Astrocyte (in vitro differentiated cells and primary cell): Measurements from ENCODE around the gene ANKRD29. TPM values are rescaled to one million over a fixed set of nuclear protein-coding genes. Genes with fewer than 3 reads are reported as not detected.

Experiments used
- DNase-seq: peaks from one replicate; pipeline ENCODE4 v3.0.0-alpha.2; 2010; ENCODE audit warnings: low read depth
- FAIRE-seq: peaks from 2 replicates; lab custom pipeline; 2011; peaks lifted over from hg19 to GRCh38; lab: Jason Lieb, UNC
- H2AFZ ChIP-seq: 2 replicates; pipeline ENCODE4 v1.6.0; 2012; ENCODE audit warnings: low read depth, low read length, inconsistent platforms
- H3K27ac ChIP-seq: 2 replicates; pipeline ENCODE4 v1.5.1; 2011; ENCODE audit warnings: low read depth, low read length, inconsistent platforms
- H3K27me3 ChIP-seq: 2 replicates; pipeline ENCODE4 v1.6.0; 2011; ENCODE audit warnings: low read length, inconsistent platforms; ENCODE audit not compliant: insufficient read depth
- H3K36me3 ChIP-seq: 2 replicates; pipeline ENCODE4 v1.5.1; 2011; ENCODE audit warnings: low read length, inconsistent platforms; ENCODE audit not compliant: insufficient read depth
- H3K4me1 ChIP-seq: 2 replicates; pipeline ENCODE4 v1.5.1; 2011; ENCODE audit warnings: low read length, inconsistent platforms; ENCODE audit not compliant: insufficient read depth
- H3K4me2 ChIP-seq: 2 replicates; pipeline ENCODE4 v1.6.0; 2012; ENCODE audit warnings: low read length, inconsistent platforms
- H3K4me3 ChIP-seq: 2 replicates; pipeline ENCODE4 v1.5.1; 2011; ENCODE audit warnings: low read depth, mild to moderate bottlenecking, low read length, inconsistent platforms; ENCODE audit not compliant: insufficient read depth
- H3K79me2 ChIP-seq: 2 replicates; pipeline ENCODE4 v1.6.0; 2012; ENCODE audit warnings: mild to moderate bottlenecking, low read length, inconsistent platforms; ENCODE audit not compliant: insufficient read depth
- H3K9ac ChIP-seq: 2 replicates; pipeline ENCODE4 v1.6.0; 2012; ENCODE audit warnings: mild to moderate bottlenecking, low read length, inconsistent platforms
- H3K9me3 ChIP-seq: 2 replicates; pipeline ENCODE4 v1.5.1; 2012; ENCODE audit warnings: low read depth, mild to moderate bottlenecking, low read length, inconsistent platforms; ENCODE audit not compliant: insufficient read depth
- H4K20me1 ChIP-seq: 2 replicates; pipeline ENCODE4 v1.6.0; 2012; ENCODE audit warnings: low read length, inconsistent platforms; ENCODE audit not compliant: insufficient read depth
- H3K27ac Mint-ChIP-seq: one replicate; pipeline ENCODE4 v1.8.0; 2021; ENCODE audit warnings: mild to moderate bottlenecking, mixed read lengths; ENCODE audit not compliant: unreplicated experiment
- H3K27me3 Mint-ChIP-seq: one replicate; pipeline ENCODE4 v1.8.0; 2021; ENCODE audit warnings: low read depth, mixed read lengths; ENCODE audit not compliant: unreplicated experiment
- H3K36me3 Mint-ChIP-seq: one replicate; pipeline ENCODE4 v1.8.0; 2021; ENCODE audit warnings: low read depth, mixed read lengths; ENCODE audit not compliant: unreplicated experiment
- H3K4me1 Mint-ChIP-seq: one replicate; pipeline ENCODE4 v1.8.0; 2021; ENCODE audit warnings: low read depth, mixed read lengths; ENCODE audit not compliant: unreplicated experiment
- H3K4me3 Mint-ChIP-seq: one replicate; pipeline ENCODE4 v1.8.0; 2021; ENCODE audit warnings: mild to moderate bottlenecking, moderate library complexity, mixed read lengths; ENCODE audit not compliant: unreplicated experiment
- H3K9me3 Mint-ChIP-seq: one replicate; pipeline ENCODE4 v1.8.0; 2021; ENCODE audit warnings: mild to moderate bottlenecking, mixed read lengths; ENCODE audit not compliant: unreplicated experiment
- CTCF ChIP-seq: IDR thresholded peaks from 2 replicates; pipeline ENCODE4 v1.5.1; 2011; ENCODE audit warnings: low read depth, mild to moderate bottlenecking, inconsistent platforms, low read length, moderate library complexity; ENCODE audit not compliant: insufficient read depth
- EZH2 ChIP-seq: IDR thresholded peaks from 2 replicates; pipeline ENCODE4 v1.6.1; 2012; ENCODE audit warnings: mild to moderate bottlenecking, low read length, inconsistent platforms; ENCODE audit not compliant: insufficient read depth
- total RNA-seq: library from RNA; stranded (reverse); gene quantifications from 2 replicates; pipeline ENCODE4 v1.2.1, GENCODE V29; 2021

The ANKRD29 gene
- total RNA-seq, 1 donor from 2014 or later = 0.75 TPM

GRCh38 chr18:23568281-23569138 is 94.2 kb downstream of the ANKRD29 start:
- Histone ChIP-seq H3K9ac (no peak overlapping the region), H3K4me1 (no peaks in the 10 kb centered on the region), H3K4me3 (no peak overlapping the region), H4K20me1 (peaks cover 18% of the 10 kb centered on the region), H3K9me3 (no peaks in the 10 kb centered on the region), H3K4me2 (no peak overlapping the region), H3K27me3 (no peaks in the 10 kb centered on the region), H3K36me3 (peaks cover 44% of the 10 kb centered on the region), H2AFZ (no peak overlapping the region), H3K27ac (no peak overlapping the region), H3K79me2 (peaks cover 3% of the 10 kb centered on the region)
- DNase-seq (no peak), FAIRE-seq (no peak)
- peaks cover 15% of the 10 kb centered on the region for H3K36me3 Mint-ChIP-seq
- no peak overlapping the region for H3K27ac Mint-ChIP-seq
- peaks cover 8% of the 10 kb centered on the region for H3K4me1 Mint-ChIP-seq
- no peak overlapping the region for H3K4me3 Mint-ChIP-seq
- no peak for TF ChIP-seq CTCF
- no peak for TF ChIP-seq EZH2
- H3K27me3 Mint-ChIP-seq = no peaks in the 10 kb centered on the region
- no peaks in the 10 kb centered on the region for H3K9me3 Mint-ChIP-seq

GRCh38 chr18:23567671-23568070 is 95.0 kb downstream of the ANKRD29 start:
- no peaks in the 10 kb centered on the region for H3K27me3 ChIP-seq
- Mint-ChIP-seq H3K4me1 (peaks cover 4% of the 10 kb centered on the region), H3K9me3 (no peaks in the 10 kb centered on the region), H3K27me3 (no peaks in the 10 kb centered on the region), H3K36me3 (peaks cover 15% of the 10 kb centered on the region), H3K27ac (no peak overlapping the region), H3K4me3 (no peak overlapping the region)
- H2AFZ ChIP-seq = no peak overlapping the region
- DNase-seq (no peak), FAIRE-seq (no peak)
- H3K4me3 ChIP-seq = no peak overlapping the region
- H3K4me2 ChIP-seq = no peak overlapping the region
- H3K27ac ChIP-seq = no peak overlapping the region
- peaks cover 3% of the 10 kb centered on the region for H3K4me1 ChIP-seq
- H3K9me3 ChIP-seq = no peaks in the 10 kb centered on the region
- TF ChIP-seq CTCF (no peak), EZH2 (no peak)
- H3K9ac ChIP-seq = no peak overlapping the region
- H4K20me1 ChIP-seq = peaks cover 17% of the 10 kb centered on the region
- peaks cover 36% of the 10 kb centered on the region for H3K36me3 ChIP-seq
- H3K79me2 ChIP-seq = no peaks in the 10 kb centered on the region
